Dedifferentiated amniotic fluid mesenchymal stem cell (primary cell): ENCODE data around the gene SLC13A3.

ENCODE experiments used
- DNase-seq: peaks from one replicate; pipeline ENCODE4 v3.0.0-alpha.2; 2016; ENCODE audit errors: extremely low spot score

Gene SLC13A3

DNA sequence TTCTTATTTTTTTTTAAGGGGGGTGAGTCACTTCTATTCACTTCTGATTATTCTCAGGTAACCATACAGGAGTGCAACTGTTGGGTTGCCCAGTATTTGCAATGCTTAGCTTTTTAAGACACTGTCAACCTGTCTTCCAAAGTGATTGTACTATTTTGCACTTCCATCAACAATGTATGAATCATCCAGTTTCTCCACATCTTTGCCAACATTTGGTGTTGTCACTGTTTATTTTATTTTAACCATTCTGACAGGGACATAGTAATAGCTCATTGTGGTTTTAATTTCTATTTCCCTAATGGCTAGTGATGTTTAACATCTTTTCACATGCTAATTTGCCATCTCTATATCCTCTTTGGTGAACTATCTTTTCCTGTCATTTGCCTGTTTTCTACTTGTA, 1.4 kb upstream of the SLC13A3 start:
- DNase-seq = no peak

DNA sequence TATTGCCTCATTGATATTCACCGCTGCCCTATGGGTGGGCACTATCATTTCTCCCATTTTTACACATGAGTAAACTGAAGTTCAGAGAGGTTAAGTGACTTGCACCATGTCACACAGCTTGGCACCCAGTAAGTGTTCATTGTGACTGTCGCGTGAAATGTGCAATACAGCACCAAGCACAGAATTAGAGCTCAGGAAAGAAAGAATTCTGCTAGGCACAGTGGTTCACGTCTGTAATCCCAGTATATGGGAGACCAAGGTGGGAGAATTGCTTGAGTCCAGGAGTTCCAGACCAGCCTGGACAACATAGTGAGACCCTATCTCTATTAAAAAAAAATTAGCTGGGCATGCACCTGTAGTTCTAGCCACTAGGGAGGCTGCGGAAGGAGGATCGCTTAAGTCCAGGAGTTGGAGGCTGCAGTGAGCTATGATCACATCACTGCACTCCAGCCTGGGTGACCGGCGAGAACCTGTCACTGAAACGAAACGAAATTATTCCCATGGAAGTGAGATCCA, 626 bp downstream of the SLC13A3 start:
- no peak for DNase-seq

GRCh38 chr20:46649965-46650542, 1.2 kb downstream of the SLC13A3 start:
- DNase-seq = no peak

GRCh38 chr20:46649650-46649949, 1.7 kb downstream of the SLC13A3 start:
- DNase-seq = no peak

DNA sequence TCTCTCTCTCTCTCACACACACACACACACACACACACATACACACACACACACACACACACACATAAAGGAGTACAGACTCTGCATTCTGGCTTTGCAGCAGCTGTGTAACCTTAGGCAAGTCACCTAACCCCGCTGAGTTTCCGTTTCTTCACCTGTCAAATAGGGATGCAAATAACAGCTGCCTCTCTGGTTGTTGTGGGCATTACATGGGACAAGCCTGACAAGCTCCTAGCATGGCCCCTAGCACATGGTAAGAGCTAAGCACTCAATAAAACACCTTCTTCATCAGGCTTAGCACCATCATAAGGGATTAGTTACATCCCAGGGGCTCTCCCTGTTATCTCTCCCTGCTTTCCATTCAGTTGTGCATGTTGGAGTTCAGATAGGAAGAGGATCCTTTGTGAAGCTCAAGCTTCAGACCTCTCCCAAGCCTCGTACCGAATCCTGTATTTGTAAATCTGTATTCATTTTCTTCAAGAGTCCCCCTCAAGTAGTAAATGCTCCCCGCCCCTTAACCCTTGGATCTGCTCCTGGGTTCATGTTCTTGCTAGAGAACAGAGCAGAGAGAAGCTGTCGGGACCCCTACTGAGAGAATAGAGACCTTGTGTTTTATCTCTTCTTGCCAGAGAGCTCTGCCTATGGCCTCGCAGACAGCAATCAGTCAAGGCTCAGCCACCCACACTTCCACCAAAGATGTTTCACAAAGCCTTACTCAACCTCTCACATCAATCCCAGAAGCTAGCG, 2.2 kb downstream of the SLC13A3 start:
- DNase-seq = no peak

GRCh38 chr20:46647469-46647868, 3.8 kb downstream of the SLC13A3 start:
- no peak for DNase-seq

DNA sequence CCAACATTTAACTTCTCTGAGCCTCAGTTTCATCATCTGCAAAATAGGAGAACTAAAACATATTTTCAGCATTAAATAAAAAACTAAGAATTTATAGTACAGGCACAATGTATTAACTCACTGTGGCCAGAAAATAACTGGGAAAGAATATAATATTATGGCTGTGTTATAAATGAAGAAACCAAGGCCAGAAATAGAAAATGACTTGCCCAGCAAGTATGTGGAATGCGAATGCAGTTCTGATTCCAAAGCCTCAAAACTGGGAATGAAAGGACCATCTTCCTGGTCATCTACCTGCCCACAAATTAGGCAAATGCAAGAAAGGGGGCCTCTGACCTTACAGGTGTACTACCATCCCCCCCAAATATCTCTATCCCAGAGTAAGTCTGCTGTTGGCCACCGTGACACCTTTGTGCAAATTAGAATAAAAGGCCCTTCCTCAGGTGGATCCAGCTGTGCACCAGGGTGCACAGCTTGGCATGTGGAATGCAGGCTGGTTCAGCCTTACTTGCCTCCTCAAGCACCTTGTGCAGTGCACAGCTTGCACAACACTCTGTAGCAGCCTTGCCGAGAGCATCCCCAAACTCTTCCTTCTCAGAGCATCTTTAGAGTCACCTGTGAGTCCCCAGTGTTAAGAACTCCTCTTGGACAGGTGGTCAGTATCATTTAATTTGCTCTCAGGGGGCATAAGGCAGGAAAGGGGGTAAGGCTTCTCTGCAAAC, 4.4 kb downstream of the SLC13A3 start:
- DNase-seq = no peak

DNA sequence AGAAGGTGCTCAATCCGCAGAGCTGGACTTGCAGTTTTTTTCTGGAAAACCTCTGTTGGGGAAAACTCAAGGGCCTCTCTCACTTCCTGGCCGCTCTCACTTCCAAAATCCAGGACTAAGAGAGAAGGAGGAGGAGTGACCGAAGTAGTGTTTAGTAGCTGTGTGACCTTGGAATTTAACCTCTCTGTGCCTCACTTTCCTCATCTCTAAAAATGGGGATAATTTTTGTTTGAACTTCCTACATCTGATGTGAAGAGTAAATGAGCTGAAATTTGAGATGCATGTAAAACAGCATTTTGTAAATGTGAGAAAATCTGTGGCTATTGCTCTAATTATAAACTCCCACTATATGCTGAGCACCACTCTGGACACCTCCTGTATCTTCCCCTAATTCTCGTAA, 5.1 kb downstream of the SLC13A3 start:
- DNase-seq = no peak

DNA sequence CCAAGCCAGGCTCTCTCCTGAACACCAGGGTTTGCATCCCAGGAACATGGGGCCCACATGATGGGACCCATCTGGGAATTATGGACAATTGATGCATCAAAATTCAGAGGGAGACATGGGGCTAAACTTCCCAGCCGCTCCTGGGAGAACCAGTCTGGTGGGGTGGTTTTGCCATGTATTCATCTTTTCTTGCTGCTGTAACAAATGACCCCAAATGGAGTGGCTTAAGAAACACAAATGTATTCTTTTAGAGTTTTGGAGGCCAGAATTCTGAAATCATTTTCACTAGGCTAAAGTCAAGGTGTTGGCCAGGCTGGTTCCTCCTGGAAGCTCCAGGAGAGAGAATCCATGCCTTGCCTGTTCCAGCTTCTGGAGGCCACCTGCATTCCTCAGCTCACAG, 6.5 kb downstream of the SLC13A3 start:
- DNase-seq = no peak

DNA sequence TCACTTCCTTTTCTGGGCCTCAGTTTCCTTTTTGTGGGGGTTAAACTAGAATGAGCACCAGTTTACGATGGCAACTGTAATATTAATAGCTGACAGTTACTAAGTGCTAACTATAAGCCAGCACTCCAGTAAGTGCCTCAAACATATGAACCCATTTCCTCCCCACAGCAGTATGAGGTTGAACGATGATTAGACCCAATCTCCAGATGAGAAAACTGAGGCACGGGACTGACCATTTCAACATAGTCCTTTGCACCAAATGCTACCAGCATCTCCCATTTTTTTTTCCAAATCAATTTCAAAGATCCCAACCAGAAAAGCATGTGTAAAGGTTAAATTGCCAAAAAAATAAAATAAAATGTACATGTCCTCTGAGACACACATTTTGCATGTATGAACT, 7.1 kb downstream of the SLC13A3 start:
- no peak for DNase-seq

- no peak for DNase-seq
Measured at GRCh38 chr20:46642969-46643343, 8.3 kb downstream of the SLC13A3 start.

DNA sequence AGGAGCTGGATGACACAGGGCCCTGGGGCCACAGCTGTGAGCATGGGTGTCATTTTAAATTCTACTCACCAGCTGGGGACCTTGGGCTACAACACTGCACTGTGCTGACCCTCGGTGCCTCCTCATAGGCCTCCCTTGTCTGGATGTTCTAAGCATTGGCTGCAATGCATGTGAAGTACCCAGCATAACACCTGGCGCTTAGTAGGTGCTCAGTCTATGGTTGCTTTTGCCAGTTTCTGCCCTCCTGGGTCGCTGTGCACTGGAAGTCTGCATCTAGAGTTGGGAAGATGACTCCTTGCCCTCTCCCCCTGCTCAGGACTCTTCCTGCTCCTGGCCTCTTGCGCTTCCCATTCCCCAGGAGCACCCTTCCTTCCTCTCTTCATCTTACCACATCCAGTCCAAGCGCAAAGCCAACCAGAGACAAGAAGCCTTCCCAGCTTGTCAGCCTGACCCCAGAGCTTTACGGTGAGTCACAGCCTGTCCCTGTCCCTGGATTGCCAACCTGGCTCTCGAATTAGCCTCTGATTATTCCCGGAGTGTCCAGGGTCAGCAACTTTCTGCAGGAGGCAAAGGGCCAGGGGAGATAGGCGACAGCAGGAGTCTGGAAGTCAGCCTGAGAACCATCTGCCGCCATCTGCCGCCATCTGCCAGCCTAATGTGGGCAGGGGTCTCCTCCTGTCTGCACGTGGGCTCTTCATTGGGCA, 8.8 kb downstream of the SLC13A3 start:
- DNase-seq = no peak

- no peak for DNase-seq
Measured at GRCh38 chr20:46641424-46641823, 9.8 kb downstream of the SLC13A3 start.

DNA sequence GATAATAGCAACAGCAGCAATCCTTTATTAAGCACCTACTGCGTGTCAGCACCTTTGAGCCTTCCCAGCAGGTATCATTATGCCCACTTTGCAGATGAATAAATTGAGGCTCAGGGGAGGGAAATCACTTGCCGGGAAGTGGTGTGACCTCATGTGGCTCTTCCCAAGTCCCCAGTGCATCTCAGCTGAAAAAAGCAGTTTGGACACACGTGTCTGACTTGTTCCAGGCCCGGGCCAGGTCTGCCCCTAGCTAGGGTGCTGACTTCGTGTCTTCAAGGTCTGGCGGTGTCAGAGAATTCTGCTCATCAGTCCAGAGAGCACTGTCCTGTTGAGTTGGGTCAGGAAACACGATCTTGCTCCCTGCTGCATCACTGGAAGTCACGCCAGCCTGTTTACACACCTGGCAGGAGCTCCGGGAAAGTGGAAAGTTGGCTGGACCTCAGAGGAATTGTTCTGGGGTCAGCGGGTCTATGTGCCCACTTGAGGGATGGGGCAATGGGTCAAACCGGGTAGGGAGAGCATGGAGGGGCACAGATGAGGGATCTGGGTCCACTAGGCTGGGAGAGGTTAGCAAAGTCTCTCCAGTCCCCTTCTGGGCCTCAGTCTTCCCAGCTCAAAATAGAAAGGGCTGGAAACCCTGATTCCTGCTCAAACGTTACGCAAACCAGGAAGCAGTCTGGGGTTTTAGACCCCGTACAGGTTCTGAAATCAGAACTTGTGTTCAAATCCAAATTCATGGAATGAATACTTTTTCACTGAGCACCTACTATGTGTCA, 10.5 kb downstream of the SLC13A3 start:
- DNase-seq = no peak

DNA sequence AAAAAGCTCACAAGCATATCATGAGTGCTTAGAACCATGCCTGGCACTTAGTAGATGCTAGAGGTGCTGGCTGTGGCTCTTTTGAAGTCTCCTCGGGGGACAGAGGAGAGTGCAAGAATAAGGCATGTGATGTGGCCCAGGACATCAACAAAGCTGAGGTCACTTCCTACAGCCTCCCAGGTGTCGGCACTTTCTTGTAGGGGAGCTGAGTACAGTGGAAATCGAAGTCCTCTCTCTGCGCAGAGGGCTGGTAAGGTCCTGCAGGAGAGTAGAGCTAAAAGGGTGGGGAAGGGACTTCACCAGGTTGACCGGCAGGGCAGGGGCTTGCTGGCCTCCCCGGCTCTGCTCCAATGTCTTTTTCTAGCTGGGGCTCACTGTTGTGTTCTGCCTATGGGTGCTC, 11.2 kb downstream of the SLC13A3 start:
- no peak for DNase-seq

DNA sequence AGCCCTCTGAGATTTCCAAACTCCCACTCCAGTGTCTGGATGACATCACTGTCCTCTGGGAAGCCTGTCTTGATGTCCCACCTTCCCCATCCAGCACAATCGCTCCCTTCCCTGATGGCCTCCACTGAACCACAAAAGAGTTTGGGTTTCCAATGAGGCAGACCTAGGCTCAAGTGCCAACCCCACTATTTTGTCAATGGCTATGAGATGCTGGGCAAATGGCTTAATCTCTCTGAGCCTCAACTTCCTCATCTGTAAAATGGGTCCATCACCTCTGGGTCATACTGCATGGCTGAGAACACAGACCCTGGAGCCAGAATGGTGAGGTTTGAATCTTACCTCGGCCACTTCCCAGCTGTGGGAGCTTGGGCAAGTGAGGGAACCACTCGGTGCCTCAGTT, 11.7 kb downstream of the SLC13A3 start:
- no peak for DNase-seq

GRCh38 chr20:46638898-46639274, 12.4 kb downstream of the SLC13A3 start:
- no peak for DNase-seq

GRCh38 chr20:46638134-46638897, 12.9 kb downstream of the SLC13A3 start:
- no peak for DNase-seq

GRCh38 chr20:46637427-46638133, 13.7 kb downstream of the SLC13A3 start:
- no peak for DNase-seq

GRCh38 chr20:46637020-46637419, 14.2 kb downstream of the SLC13A3 start:
- DNase-seq = no peak
